Transverse colon (tissue), 4 donors: ENCODE data around the gene CNTN5.

Source experiments
- EP300 ChIP-seq: sonication (generic); formaldehyde crosslinking; IDR thresholded peaks from one replicate; pipeline ENCODE4 v1.6.1; 2017; ENCODE audit warnings: antibody characterized with exemption, low read depth
- POLR2A ChIP-seq: fragments of 450-650 bp; IDR thresholded peaks from one replicate; pipeline ENCODE4 v1.6.1; 2016; ENCODE audit warnings: antibody characterized with exemption, mild to moderate bottlenecking, moderate library complexity
- POLR2AphosphoS5 ChIP-seq, 3 donors: sonication (generic); formaldehyde crosslinking; IDR thresholded peaks; one replicate each; pipeline ENCODE4 v1.6.1; 2016; ENCODE audit warnings: antibody characterized with exemption in 3 of 3
- TF ChIP-seq, protein P1 (sequence below), 5 experiments: fragments of 200-600 bp in 3 of 5; fragments of 450-650 bp in 2 of 5; sonication (generic) in 3 of 5; IDR thresholded peaks; 1 replicate in 2 of 5; 2 replicates in 3 of 5; pipeline ENCODE4 v1.5.1; 2016 to 2017; ENCODE audit warnings: antibody characterized with exemption in 5 of 5, inconsistent platforms in 3 of 5, mild to moderate bottlenecking in 2 of 5, moderate library complexity in 1 of 5

DNA sequence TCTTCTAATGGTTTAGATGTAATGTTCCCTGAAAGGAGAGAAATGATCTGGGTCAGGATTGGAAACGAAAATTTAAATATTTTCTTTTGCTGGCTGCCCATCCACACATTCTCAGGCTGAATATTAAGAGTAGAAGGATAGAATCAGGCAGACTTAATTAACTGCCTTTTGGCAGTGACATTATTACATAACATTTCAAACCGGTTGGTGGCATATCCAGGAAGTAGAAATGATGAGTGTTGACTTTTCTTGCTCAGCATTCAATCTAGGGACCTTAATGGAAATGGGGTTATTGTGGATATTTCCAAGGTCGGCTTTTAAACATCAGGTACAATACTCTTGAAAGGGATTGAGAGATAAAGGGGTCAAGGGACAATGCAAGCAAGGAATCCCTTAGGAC lies 989.0 kb downstream of the CNTN5 start:
- TF ChIP-seq POLR2AphosphoS5 (IDR thresholded peaks at IDR 0.05) (no peak), EP300 (no peak), POLR2A (no peak)
- TF ChIP-seq, protein P1, sequence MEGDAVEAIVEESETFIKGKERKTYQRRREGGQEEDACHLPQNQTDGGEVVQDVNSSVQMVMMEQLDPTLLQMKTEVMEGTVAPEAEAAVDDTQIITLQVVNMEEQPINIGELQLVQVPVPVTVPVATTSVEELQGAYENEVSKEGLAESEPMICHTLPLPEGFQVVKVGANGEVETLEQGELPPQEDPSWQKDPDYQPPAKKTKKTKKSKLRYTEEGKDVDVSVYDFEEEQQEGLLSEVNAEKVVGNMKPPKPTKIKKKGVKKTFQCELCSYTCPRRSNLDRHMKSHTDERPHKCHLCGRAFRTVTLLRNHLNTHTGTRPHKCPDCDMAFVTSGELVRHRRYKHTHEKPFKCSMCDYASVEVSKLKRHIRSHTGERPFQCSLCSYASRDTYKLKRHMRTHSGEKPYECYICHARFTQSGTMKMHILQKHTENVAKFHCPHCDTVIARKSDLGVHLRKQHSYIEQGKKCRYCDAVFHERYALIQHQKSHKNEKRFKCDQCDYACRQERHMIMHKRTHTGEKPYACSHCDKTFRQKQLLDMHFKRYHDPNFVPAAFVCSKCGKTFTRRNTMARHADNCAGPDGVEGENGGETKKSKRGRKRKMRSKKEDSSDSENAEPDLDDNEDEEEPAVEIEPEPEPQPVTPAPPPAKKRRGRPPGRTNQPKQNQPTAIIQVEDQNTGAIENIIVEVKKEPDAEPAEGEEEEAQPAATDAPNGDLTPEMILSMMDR (IDR thresholded peaks at IDR 0.05): no peak
